GM12865 (cell line): Measurements from ENCODE around the gene GRIK5.

Experiments used
- DNase-seq: peaks from one replicate; pipeline ENCODE4 v3.0.0; 2010; ENCODE audit warnings: low read depth
- H3K4me3 ChIP-seq: 2 replicates; pipeline ENCODE4 v1.5.1; 2011; ENCODE audit warnings: mild to moderate bottlenecking, low read depth, low read length, control low read depth
- TF ChIP-seq, protein P1 (sequence below): IDR thresholded peaks from 2 replicates; pipeline ENCODE4 v1.5.1; 2011; ENCODE audit warnings: low read length, control low read depth, low read depth, inconsistent platforms; ENCODE audit not compliant: insufficient read depth; ENCODE audit errors: missing control alignments

Gene GRIK5

DNA sequence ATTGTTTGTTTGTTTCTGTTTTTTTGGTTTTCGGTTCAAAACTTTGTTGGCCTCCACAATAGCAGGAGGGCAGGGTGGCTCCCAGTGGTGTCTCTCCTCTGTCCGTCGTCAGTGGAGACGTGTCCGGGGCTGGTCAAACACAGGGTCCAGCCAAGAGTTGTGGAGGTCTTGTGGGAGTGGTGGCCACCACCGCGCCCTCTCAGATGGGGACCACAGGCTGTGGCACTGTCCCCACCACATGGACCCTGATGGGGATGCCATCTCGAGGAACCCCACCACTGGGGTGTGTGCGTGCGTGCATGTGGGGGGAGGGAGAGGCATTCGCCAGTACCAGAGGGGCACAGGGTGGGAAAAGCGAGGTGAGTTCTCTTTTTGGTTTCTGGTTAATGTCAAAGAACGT, 19.8 kb upstream of the GRIK5 start:
- TF ChIP-seq, protein P1, sequence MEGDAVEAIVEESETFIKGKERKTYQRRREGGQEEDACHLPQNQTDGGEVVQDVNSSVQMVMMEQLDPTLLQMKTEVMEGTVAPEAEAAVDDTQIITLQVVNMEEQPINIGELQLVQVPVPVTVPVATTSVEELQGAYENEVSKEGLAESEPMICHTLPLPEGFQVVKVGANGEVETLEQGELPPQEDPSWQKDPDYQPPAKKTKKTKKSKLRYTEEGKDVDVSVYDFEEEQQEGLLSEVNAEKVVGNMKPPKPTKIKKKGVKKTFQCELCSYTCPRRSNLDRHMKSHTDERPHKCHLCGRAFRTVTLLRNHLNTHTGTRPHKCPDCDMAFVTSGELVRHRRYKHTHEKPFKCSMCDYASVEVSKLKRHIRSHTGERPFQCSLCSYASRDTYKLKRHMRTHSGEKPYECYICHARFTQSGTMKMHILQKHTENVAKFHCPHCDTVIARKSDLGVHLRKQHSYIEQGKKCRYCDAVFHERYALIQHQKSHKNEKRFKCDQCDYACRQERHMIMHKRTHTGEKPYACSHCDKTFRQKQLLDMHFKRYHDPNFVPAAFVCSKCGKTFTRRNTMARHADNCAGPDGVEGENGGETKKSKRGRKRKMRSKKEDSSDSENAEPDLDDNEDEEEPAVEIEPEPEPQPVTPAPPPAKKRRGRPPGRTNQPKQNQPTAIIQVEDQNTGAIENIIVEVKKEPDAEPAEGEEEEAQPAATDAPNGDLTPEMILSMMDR: no peak
- no peak for DNase-seq

DNA sequence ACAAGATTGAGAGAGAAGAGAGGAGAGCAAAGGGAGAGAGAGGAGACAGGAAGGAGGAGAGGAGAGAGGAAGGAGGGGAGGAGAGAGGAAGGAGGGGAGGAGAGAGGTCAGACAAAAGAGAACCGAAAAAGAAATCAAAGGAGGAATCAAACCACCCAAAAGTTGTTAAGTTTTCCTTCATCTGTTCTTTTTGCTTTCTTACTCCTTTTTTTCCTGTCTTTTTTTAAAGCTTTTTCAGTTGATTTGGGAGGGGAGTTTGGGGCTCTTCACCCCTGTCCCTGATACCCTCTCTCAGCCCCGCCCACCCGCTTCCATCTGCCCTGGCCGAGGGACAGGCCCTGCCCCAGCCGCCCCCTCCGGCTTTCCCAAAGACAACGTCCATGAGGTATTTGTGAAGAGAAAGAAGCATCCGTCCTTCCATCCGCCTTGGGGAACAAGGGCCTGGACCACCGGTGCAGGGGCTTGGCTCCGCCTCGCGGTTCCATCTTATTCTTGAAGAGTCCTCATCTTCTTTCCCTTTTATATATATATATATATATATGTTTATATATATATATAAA, 19.3 kb upstream of the GRIK5 start:
- H3K4me3 ChIP-seq: no peak overlapping the region
- no peak for DNase-seq
- TF ChIP-seq, protein P1: no peak

More for the DNA sequence above, 19.8 kb upstream of the GRIK5 start:
- no peak overlapping the region for H3K4me3 ChIP-seq

DNA sequence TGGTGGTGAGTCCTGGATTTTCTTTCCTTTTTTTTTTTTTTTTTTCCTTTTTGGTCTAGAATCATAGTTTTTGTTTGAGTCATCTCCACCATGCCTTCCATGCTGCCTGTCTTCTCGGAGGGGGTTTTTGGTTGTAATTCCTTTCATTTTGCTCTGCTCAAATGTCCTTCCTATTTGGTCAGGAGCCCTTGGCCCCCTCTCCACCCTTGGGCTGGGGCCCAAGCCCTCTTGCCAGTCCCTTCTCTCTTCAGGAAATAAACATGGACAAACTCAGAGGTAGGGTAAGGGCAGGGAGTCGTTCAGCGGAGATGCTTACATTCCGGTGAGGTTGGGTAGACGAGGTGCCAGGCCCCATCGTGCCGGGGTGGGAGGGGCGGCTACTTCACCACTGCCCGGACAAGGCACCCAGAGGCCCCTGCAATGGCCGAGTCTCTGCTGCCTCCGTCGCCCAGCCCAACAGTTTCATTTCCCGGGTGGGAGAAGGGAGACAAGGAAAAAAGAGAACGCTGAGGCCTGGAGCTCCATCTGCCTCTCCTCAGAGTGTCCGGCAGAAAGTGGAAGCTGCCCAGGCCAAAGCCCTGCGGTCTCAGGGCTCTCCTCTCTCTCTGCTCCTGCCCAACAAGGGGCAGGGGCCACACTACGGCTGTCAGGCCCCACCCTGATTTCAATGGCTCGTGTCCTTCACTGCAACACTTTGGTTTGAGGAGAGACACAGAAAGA, 18.6 kb upstream of the GRIK5 start:
- no peak overlapping the region for H3K4me3 ChIP-seq
- DNase-seq: no peak
- TF ChIP-seq, protein P1: no peak

DNA sequence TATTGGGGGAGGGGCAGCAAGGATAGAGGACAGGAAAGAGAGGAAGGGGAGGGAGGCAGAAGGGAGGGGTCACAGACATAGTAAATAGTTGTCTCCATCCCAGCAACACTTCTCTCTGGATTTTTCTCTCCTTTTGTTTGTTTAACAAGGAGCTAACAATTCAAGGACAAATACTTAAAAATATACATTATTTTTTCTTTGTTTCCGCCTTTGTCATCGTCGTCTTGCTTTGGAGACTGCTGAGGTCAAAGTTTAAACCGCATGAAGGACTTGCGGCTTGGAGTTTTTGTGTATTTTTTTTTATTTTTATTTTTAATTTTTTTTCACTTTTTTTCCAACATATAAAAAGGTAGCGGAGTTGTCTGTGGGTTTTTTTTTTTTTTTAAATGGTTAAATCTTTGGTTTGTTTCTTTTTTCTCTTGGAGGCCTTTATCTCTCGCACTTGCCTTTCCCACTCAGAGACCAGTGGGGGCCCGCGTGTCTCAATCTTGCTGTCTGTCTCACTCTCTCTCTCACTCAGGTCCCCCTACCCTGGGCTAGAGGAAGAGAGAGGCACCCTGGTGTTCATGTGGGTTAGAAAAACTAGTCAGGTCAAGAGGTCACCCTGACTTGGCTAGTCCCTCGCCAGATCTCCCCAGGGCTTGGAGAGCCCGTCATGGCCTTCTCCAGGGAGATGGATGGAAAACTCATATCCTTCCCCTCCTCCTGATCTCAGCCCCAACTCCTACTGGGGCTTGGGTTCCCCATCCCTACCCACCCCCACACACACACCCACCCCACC, 17.0 kb upstream of the GRIK5 start:
- TF ChIP-seq, protein P1: no peak
- no peak overlapping the region for H3K4me3 ChIP-seq
- no peak for DNase-seq

DNA sequence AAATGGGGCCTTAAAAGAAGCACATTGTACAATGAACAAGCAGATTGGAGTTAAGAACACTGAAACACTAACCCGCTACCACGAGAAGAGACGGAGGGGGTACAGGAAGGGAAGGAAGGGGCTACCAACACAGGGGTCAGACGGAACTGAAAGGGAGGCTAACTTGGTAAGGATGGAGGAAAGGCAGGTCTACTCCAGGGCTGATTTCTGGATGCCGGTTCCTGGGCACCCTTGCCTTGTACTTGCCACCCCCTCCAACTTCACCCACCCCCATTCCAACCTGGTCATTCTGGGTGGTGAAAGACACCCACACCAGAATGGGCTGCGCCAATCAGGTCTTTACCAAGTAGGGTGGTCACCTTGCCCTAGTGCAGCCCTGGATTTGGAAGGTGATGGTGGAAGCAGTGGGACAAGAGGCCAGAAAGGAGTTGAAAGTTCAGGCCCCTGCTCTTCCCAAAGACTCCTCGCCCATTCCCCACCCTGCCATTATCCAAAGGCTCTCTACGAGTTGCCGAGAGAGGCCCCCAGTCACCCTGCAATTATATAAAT, 16.3 kb upstream of the GRIK5 start:
- TF ChIP-seq, protein P1: no peak
- no peak overlapping the region for H3K4me3 ChIP-seq
- DNase-seq: no peak

DNA sequence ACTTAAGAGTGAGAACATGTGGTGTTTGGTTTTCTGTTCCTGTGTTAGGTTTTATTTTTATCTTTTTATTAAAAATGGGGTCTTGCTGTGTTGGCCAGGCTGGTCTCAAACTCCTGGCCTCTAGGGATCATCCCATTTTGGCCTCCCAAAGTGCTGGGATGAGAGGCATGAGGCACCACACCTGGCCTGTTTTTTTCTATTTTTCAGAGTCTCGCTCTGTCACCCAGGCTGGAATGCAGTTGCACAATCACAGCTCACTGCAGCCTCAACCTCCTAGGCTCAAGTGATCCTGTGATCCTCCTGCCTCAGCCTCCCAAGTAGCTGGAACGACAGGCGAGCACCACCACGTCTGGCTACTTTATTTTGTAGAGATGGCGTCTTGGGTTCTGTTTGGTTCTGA, 13.5 kb upstream of the GRIK5 start:
- H3K4me3 ChIP-seq: no peak overlapping the region
- TF ChIP-seq, protein P1: no peak
- DNase-seq: no peak
